ENCODE measurements around the gene SEC22A.

The SEC22A gene

DNA sequence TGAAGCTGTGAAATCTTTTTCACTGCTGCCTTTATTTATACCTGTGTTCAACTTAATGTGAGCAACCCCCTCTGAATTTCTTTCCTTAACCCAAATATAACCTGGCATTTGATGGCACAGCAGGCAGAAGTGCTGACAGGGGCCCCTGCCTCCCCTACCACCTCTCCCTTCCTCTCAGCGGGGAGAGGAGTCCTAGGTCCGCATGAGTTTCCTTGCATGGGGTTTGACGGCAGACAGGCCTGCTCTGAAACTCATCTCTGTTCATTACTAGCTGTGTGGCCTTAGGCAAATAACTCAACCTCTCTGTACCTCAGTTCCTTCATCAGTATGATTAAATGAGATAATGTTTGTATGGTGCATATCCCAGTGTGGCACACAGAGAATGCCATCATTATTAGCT lies 79.7 kb downstream of the SEC22A start:
- H3K27ac ChIP-seq (ENCODE audit: low read length), result no peak overlapping the region
- no peaks in the 10 kb centered on the region for H3K9me3 ChIP-seq (ENCODE audit: control insufficient read depth in 2 of 2, low read length in 2 of 2)
- H3K4me3 ChIP-seq (ENCODE audit: low read length in 2 of 2), result no peak overlapping the region
- no peaks in the 10 kb centered on the region for H3K27me3 ChIP-seq (ENCODE audit: control insufficient read depth in 1 of 2, insufficient read depth in 2 of 2, low read length in 2 of 2)
- H3K4me1 ChIP-seq (ENCODE audit: control insufficient read depth, insufficient read depth, low read length), result peaks cover 2% of the 10 kb centered on the region
- H3K9ac ChIP-seq (ENCODE audit: low read length in 2 of 2), result no peak overlapping the region
- peaks cover 32 to 41% of the 10 kb centered on the region in 2 donors for H3K36me3 ChIP-seq (ENCODE audit: control insufficient read depth in 2 of 2, insufficient read depth in 2 of 2, low read length in 2 of 2)

- Histone ChIP-seq H3K4me3 (ENCODE audit: low read length in 2 of 2) (no peak overlapping the region), H3K27me3 (ENCODE audit: control insufficient read depth in 1 of 2, insufficient read depth in 2 of 2, low read length in 2 of 2) (no peaks in the 10 kb centered on the region), H3K9me3 (ENCODE audit: control insufficient read depth in 2 of 2, low read length in 2 of 2) (no peaks in the 10 kb centered on the region), H3K4me1 (ENCODE audit: control insufficient read depth, insufficient read depth, low read length) (peaks cover 2% of the 10 kb centered on the region), H3K36me3 (ENCODE audit: control insufficient read depth in 2 of 2, insufficient read depth in 2 of 2, low read length in 2 of 2) (peaks cover 37 to 44% of the 10 kb centered on the region in 2 donors), H3K27ac (ENCODE audit: low read length) (no peak overlapping the region), H3K9ac (ENCODE audit: low read length in 2 of 2) (no peak overlapping the region)
Observed at GRCh38 chr3:123281929-123282328, 80.2 kb downstream of the SEC22A start.

DNA sequence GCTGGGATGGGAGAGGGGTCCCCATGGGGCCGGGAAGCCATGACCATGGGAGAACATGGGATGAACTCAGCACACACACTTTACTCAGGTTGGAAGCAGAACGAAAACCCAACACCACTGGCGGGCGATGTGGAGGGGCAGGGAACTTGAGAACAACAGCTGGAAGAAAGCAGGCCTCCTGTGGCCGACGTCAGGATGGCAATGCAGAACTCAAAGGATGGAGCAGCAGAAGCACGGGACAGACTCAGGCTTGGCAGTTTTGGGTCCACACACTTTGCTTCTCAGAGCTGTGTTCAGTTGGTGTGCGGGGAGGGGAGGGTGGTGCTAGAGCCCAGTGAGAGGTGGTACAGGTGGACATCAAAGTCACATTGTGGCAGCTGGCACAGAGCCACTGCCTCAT lies 80.7 kb downstream of the SEC22A start:
- Histone ChIP-seq H3K9me3 (ENCODE audit: control insufficient read depth in 2 of 2, low read length in 2 of 2) (no peaks in the 10 kb centered on the region), H3K4me3 (ENCODE audit: low read length in 2 of 2) (no peak overlapping the region), H3K27me3 (ENCODE audit: control insufficient read depth in 1 of 2, insufficient read depth in 2 of 2, low read length in 2 of 2) (no peaks in the 10 kb centered on the region), H3K4me1 (ENCODE audit: control insufficient read depth, insufficient read depth, low read length) (peaks cover 2% of the 10 kb centered on the region), H3K9ac (ENCODE audit: low read length in 2 of 2) (no peak overlapping the region), H3K36me3 (ENCODE audit: control insufficient read depth in 2 of 2, insufficient read depth in 2 of 2, low read length in 2 of 2) (peaks cover 42 to 50% of the 10 kb centered on the region in 2 donors), H3K27ac (ENCODE audit: low read length) (no peak overlapping the region)

GRCh38 chr3:123283074-123283473 lies 81.3 kb downstream of the SEC22A start:
- Histone ChIP-seq H3K36me3 (ENCODE audit: control insufficient read depth in 2 of 2, insufficient read depth in 2 of 2, low read length in 2 of 2) (peaks cover 47 to 56% of the 10 kb centered on the region in 2 donors), H3K27ac (ENCODE audit: low read length) (no peak overlapping the region), H3K27me3 (ENCODE audit: control insufficient read depth in 1 of 2, insufficient read depth in 2 of 2, low read length in 2 of 2) (no peaks in the 10 kb centered on the region), H3K9ac (ENCODE audit: low read length in 2 of 2) (no peak overlapping the region), H3K4me1 (ENCODE audit: control insufficient read depth, insufficient read depth, low read length) (peaks cover 2% of the 10 kb centered on the region), H3K4me3 (ENCODE audit: low read length in 2 of 2) (no peak overlapping the region), H3K9me3 (ENCODE audit: control insufficient read depth in 2 of 2, low read length in 2 of 2) (no peaks in the 10 kb centered on the region)

DNA sequence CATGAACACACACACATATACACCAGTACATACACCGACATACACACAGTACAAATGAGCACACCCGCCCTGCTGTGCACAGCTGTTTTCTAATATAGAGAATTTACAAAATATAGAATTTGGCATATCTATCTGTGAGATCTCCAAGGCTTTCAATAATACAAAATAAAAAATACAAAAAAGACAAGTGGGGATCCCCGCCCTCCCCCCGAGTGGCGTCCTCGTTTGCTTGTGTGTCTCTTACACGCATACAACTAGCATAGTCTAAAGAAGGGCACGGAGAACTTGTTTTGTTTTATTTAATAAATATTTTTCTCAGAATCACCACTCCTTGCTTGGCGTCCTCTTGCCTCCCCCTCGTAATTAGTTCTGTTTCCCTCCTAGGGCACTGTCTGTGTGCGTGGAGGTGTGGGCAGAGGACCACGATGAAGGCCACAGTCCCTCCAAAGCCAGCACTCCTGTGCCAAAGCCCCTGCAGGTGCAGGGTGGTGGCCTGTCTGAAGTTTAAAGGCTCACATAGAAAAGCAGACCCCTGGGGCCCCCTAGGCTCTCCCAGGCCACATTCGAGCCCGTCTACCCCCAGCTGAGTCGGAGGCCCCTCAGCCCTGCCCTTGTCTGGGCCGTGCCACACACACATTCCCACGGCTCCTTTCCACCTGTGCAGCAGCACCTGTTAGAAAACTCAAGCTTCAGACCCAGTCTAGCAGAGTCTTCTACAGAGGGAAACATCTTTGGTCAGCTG lies 82.1 kb downstream of the SEC22A start:
- Histone ChIP-seq H3K9me3 (ENCODE audit: control insufficient read depth in 2 of 2, low read length in 2 of 2) (no peaks in the 10 kb centered on the region), H3K4me3 (ENCODE audit: low read length in 2 of 2) (no peak overlapping the region), H3K27ac (ENCODE audit: low read length) (no peak overlapping the region), H3K36me3 (ENCODE audit: control insufficient read depth in 2 of 2, insufficient read depth in 2 of 2, low read length in 2 of 2) (peaks cover 51 to 60% of the 10 kb centered on the region in 2 donors), H3K27me3 (ENCODE audit: control insufficient read depth in 1 of 2, insufficient read depth in 2 of 2, low read length in 2 of 2) (no peaks in the 10 kb centered on the region), H3K9ac (ENCODE audit: low read length in 2 of 2) (no peak overlapping the region), H3K4me1 (ENCODE audit: control insufficient read depth, insufficient read depth, low read length) (peaks cover 2% of the 10 kb centered on the region)

DNA sequence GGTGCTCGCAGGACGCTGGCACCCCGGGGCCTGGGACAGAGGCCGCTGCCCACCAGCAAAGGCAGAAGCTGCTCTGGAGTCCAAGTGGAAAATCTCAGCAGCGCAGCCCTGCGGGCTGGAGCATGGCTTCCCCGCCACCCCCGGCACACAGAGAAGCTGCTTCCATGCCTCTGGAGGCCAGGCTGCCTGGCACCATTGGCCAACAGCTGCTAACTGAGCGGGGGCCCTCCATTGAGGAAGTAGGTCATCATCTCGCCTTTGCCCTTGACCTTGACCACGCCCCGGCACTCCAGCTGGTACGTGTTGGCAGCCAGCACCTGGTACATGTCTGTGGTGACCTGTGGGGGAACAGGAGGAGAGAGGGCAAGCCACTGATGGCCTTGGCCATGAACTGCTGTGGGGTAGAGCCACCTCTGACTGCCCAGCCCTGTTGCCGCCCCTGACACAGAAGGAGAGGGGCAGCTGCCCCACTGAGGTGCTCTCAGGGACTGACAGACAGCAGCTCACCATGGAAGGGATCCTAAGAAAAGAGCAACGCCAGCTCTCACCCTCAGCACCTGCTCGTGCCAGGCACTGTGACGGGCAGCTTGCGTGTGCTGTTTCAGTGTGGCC lies 82.8 kb downstream of the SEC22A start:
- peaks cover 55 to 64% of the 10 kb centered on the region in 2 donors for H3K36me3 ChIP-seq (ENCODE audit: control insufficient read depth in 2 of 2, insufficient read depth in 2 of 2, low read length in 2 of 2)
- H3K9me3 ChIP-seq (ENCODE audit: control insufficient read depth in 2 of 2, low read length in 2 of 2), result no peaks in the 10 kb centered on the region
- H3K4me3 ChIP-seq (ENCODE audit: low read length in 2 of 2), result no peak overlapping the region
- H3K27me3 ChIP-seq (ENCODE audit: control insufficient read depth in 1 of 2, insufficient read depth in 2 of 2, low read length in 2 of 2), result no peaks in the 10 kb centered on the region
- peaks cover 2% of the 10 kb centered on the region for H3K4me1 ChIP-seq (ENCODE audit: control insufficient read depth, insufficient read depth, low read length)
- H3K9ac ChIP-seq (ENCODE audit: low read length in 2 of 2), result no peak overlapping the region
- H3K27ac ChIP-seq (ENCODE audit: low read length), result no peak overlapping the region

GRCh38 chr3:123285066-123285465 lies 83.3 kb downstream of the SEC22A start:
- peaks cover 2% of the 10 kb centered on the region for H3K4me1 ChIP-seq (ENCODE audit: control insufficient read depth, insufficient read depth, low read length)
- H3K27ac ChIP-seq (ENCODE audit: low read length), result no peak overlapping the region
- no peak overlapping the region for H3K4me3 ChIP-seq (ENCODE audit: low read length in 2 of 2)
- no peak overlapping the region for H3K9ac ChIP-seq (ENCODE audit: low read length in 2 of 2)
- no peaks in the 10 kb centered on the region for H3K9me3 ChIP-seq (ENCODE audit: control insufficient read depth in 2 of 2, low read length in 2 of 2)
- peaks cover 59 to 68% of the 10 kb centered on the region in 2 donors for H3K36me3 ChIP-seq (ENCODE audit: control insufficient read depth in 2 of 2, insufficient read depth in 2 of 2, low read length in 2 of 2)
- no peaks in the 10 kb centered on the region for H3K27me3 ChIP-seq (ENCODE audit: control insufficient read depth in 1 of 2, insufficient read depth in 2 of 2, low read length in 2 of 2)

DNA sequence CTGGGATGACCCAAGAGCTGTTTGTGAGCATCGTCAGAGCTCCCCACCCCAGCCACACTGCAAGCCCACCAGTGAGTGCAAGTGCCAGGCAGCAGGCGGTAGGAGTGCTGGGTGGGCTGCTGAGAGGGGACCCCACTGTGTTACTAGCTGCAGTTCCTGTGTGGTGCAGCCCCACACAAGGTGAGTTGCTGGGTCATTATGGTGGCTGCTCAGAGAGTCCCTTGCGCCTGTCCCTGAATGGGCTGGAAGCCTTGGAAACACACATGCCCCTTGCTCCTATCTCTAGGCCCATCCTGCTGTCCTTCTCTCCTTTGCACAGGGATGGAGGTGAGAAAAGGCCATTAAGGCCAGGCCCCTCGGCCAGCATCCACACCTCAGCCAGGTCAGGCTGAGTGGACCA lies 83.7 kb downstream of the SEC22A start:
- no peak overlapping the region for H3K9ac ChIP-seq (ENCODE audit: low read length in 2 of 2)
- no peaks in the 10 kb centered on the region for H3K9me3 ChIP-seq (ENCODE audit: control insufficient read depth in 2 of 2, low read length in 2 of 2)
- H3K27me3 ChIP-seq (ENCODE audit: control insufficient read depth in 1 of 2, insufficient read depth in 2 of 2, low read length in 2 of 2), result no peaks in the 10 kb centered on the region
- no peaks in the 10 kb centered on the region for H3K4me1 ChIP-seq (ENCODE audit: control insufficient read depth, insufficient read depth, low read length)
- no peak overlapping the region for H3K27ac ChIP-seq (ENCODE audit: low read length)
- H3K4me3 ChIP-seq (ENCODE audit: low read length in 2 of 2), result no peak overlapping the region
- H3K36me3 ChIP-seq (ENCODE audit: control insufficient read depth in 2 of 2, insufficient read depth in 2 of 2, low read length in 2 of 2), result peaks cover 62 to 70% of the 10 kb centered on the region in 2 donors

GRCh38 chr3:123285931-123286307 lies 84.2 kb downstream of the SEC22A start:
- H3K27ac ChIP-seq (ENCODE audit: low read length), result no peak overlapping the region
- H3K9me3 ChIP-seq (ENCODE audit: control insufficient read depth in 2 of 2, low read length in 2 of 2), result no peaks in the 10 kb centered on the region
- no peak overlapping the region for H3K4me3 ChIP-seq (ENCODE audit: low read length in 2 of 2)
- H3K27me3 ChIP-seq (ENCODE audit: control insufficient read depth in 1 of 2, insufficient read depth in 2 of 2, low read length in 2 of 2), result no peaks in the 10 kb centered on the region
- H3K9ac ChIP-seq (ENCODE audit: low read length in 2 of 2), result no peak overlapping the region
- H3K4me1 ChIP-seq (ENCODE audit: control insufficient read depth, insufficient read depth, low read length), result no peaks in the 10 kb centered on the region
- H3K36me3 ChIP-seq (ENCODE audit: control insufficient read depth in 2 of 2, insufficient read depth in 2 of 2, low read length in 2 of 2), result peaks cover 66 to 74% of the 10 kb centered on the region in 2 donors

- no peak overlapping the region for H3K27ac ChIP-seq (ENCODE audit: low read length)
- peaks cover 69 to 77% of the 10 kb centered on the region in 2 donors for H3K36me3 ChIP-seq (ENCODE audit: control insufficient read depth in 2 of 2, insufficient read depth in 2 of 2, low read length in 2 of 2)
- no peaks in the 10 kb centered on the region for H3K4me1 ChIP-seq (ENCODE audit: control insufficient read depth, insufficient read depth, low read length)
- no peak overlapping the region for H3K4me3 ChIP-seq (ENCODE audit: low read length in 2 of 2)
- no peaks in the 10 kb centered on the region for H3K9me3 ChIP-seq (ENCODE audit: control insufficient read depth in 2 of 2, low read length in 2 of 2)
- no peak overlapping the region for H3K9ac ChIP-seq (ENCODE audit: low read length in 2 of 2)
- no peaks in the 10 kb centered on the region for H3K27me3 ChIP-seq (ENCODE audit: control insufficient read depth in 1 of 2, insufficient read depth in 2 of 2, low read length in 2 of 2)
Observed at GRCh38 chr3:123286308-123287023, 84.7 kb downstream of the SEC22A start.
